ENCODE measurements around the gene ETDB.

DNA sequence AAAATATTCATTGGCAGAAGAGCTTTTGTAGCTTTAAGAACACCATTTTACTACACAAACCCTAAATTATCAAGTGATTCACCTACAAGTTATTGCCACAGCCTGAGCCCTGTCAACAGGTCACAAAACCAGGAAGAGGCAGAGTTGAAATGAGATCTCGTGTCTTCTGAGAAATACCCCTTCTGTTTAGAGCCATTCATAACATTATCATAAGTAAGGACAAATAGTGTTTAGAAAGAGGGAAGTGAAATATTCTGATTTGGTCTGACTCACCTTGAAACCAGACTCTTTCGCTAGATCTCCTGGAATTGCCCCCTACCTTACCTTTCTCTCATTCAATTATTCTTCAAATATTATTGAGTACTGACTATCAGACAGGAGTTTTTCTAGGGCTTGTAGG, 5.9 kb downstream of the ETDB start:
- TF ChIP-seq, protein P1, sequence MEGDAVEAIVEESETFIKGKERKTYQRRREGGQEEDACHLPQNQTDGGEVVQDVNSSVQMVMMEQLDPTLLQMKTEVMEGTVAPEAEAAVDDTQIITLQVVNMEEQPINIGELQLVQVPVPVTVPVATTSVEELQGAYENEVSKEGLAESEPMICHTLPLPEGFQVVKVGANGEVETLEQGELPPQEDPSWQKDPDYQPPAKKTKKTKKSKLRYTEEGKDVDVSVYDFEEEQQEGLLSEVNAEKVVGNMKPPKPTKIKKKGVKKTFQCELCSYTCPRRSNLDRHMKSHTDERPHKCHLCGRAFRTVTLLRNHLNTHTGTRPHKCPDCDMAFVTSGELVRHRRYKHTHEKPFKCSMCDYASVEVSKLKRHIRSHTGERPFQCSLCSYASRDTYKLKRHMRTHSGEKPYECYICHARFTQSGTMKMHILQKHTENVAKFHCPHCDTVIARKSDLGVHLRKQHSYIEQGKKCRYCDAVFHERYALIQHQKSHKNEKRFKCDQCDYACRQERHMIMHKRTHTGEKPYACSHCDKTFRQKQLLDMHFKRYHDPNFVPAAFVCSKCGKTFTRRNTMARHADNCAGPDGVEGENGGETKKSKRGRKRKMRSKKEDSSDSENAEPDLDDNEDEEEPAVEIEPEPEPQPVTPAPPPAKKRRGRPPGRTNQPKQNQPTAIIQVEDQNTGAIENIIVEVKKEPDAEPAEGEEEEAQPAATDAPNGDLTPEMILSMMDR (IDR thresholded peaks at IDR 0.05): no peak
- no peak for TF ChIP-seq EP300 (IDR thresholded peaks at IDR 0.05)
- TF ChIP-seq POLR2A (IDR thresholded peaks at IDR 0.05): no peak
